CD1c-positive myeloid dendritic cell (primary cell): Measurements from ENCODE around the gene DLEC1.

ENCODE experiments used
- DNase-seq: peaks from one replicate; pipeline ENCODE4 v3.0.0-alpha.2; 2016; ENCODE audit errors: extremely low spot score

Gene DLEC1, protein sequence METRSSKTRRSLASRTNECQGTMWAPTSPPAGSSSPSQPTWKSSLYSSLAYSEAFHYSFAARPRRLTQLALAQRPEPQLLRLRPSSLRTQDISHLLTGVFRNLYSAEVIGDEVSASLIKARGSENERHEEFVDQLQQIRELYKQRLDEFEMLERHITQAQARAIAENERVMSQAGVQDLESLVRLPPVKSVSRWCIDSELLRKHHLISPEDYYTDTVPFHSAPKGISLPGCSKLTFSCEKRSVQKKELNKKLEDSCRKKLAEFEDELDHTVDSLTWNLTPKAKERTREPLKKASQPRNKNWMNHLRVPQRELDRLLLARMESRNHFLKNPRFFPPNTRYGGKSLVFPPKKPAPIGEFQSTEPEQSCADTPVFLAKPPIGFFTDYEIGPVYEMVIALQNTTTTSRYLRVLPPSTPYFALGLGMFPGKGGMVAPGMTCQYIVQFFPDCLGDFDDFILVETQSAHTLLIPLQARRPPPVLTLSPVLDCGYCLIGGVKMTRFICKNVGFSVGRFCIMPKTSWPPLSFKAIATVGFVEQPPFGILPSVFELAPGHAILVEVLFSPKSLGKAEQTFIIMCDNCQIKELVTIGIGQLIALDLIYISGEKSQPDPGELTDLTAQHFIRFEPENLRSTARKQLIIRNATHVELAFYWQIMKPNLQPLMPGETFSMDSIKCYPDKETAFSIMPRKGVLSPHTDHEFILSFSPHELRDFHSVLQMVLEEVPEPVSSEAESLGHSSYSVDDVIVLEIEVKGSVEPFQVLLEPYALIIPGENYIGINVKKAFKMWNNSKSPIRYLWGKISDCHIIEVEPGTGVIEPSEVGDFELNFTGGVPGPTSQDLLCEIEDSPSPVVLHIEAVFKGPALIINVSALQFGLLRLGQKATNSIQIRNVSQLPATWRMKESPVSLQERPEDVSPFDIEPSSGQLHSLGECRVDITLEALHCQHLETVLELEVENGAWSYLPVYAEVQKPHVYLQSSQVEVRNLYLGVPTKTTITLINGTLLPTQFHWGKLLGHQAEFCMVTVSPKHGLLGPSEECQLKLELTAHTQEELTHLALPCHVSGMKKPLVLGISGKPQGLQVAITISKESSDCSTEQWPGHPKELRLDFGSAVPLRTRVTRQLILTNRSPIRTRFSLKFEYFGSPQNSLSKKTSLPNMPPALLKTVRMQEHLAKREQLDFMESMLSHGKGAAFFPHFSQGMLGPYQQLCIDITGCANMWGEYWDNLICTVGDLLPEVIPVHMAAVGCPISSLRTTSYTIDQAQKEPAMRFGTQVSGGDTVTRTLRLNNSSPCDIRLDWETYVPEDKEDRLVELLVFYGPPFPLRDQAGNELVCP (N-terminal part only)

GRCh38 chr3:38039101-38039898 lies at the start of gene DLEC1:
TSS of gene DLEC1 (plus strand) at chr3:38039208. CDS start at chr3:38039226, 18 bp downstream.
- peak; percentile 79 for DNase-seq

GRCh38 chr3:37989821-37990480 lies 49.1 kb upstream of the DLEC1 start:
- no peak for DNase-seq

- no peak for DNase-seq
These were observed 48.5 kb upstream of the DLEC1 start, which contains the start of gene VILL for GRCh38 chr3:37990527-37990926. TSS of gene VILL (plus strand) at chr3:37990786. CDS start at chr3:37993673, 2,887 bp downstream.

- no peak for DNase-seq
These were observed 47.9 kb upstream of the DLEC1 start for GRCh38 chr3:37991109-37991508.

DNA sequence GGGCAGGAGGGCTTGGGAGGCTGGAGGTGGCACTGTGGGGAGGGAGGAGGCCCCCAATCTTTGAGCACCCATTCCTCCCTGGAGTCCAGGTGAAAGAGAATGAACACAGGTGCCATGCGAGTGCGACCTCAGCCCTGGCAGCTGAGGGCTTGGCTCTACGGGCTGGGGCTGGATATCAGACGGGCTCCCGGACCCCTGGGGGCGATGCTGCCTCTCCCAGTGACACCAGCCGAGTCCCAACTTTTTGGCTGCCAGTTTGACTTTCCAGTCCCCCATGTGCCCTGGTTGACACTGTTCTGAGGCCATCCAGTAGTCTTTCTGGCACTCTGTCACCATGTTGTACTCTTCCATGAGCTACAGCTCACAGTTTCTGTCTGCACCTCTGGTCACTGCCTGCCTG lies 47.2 kb upstream of the DLEC1 start:
- no peak for DNase-seq

DNA sequence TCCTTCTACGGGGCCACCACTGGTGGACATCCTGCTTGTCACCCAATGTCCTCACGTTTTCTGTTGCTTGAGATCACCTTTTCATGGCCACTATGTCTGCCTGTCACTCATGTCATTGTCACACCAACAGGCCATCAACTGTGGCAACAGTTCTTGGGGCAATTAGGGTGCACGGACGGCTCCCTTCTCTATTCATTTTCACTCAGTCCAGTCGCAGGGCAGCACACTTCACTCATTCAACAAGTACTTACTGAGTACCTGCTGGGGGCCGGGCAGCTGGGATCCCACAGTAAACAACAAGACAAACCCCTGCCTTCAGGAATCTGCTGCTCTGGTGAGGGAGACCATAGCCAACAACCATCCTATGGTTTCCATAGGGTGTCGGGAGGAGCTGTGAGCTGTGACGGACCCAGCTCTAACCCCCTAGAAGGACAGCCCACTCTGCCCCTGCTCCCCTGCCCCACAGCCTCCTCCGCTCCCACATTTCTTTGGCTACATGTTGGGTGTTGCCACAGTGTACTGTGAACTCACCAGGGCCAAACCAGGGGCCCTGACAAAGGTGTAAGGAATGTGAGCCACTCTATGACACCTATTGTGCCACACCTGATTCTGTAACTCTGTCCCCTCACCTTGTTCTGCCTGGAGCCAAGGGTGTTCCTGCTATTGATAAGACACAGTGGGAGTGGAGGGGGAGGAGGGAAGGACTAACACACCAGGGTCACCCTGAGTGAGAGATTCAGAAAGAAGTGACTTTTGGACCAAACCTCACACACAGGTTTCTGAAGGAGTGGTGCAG lies 46.5 kb upstream of the DLEC1 start:
- DNase-seq, result no peak

DNA sequence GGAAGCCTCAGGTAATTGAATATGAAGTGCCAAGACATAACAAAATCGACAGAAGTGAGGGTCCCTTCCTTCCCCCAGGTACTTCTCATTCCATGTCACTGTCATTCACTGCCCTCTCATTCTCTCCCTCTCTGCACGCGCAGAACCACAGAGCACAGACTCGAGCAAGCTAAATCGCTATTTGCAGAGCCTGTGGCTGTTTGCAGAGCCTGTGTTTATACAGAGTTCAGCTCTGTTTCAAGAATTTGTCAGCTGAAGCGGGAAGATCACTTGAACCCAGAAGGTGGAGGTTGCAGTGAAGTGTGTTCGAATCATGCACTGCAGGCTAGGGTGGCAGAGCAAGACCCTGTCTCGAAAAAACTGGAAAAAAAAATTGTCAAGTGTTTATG lies 45.9 kb upstream of the DLEC1 start:
- no peak for DNase-seq

DNA sequence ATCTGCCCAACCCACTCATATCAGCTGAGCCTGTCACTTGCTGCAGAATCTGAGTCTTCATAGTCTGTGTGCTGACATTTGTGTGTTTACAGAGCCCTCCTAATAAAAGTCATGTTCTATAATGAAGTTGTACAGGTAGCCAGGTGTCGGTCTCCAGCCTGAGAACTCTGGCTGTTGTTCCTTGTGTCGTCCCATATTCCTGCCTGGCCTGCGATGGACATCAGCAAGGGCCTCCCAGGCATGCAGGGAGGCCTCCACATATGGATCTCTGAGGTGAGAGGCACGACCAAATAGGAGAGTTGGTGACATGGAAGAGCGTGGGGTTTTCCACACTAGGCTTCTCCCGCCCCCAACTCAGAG lies 45.6 kb upstream of the DLEC1 start:
- no peak for DNase-seq

GRCh38 chr3:37993820-37994638 lies 45.0 kb upstream of the DLEC1 start:
- peak; percentile 90 for DNase-seq

- DNase-seq, result no peak
These were observed 44.4 kb upstream of the DLEC1 start for GRCh38 chr3:37994639-37994972.

DNA sequence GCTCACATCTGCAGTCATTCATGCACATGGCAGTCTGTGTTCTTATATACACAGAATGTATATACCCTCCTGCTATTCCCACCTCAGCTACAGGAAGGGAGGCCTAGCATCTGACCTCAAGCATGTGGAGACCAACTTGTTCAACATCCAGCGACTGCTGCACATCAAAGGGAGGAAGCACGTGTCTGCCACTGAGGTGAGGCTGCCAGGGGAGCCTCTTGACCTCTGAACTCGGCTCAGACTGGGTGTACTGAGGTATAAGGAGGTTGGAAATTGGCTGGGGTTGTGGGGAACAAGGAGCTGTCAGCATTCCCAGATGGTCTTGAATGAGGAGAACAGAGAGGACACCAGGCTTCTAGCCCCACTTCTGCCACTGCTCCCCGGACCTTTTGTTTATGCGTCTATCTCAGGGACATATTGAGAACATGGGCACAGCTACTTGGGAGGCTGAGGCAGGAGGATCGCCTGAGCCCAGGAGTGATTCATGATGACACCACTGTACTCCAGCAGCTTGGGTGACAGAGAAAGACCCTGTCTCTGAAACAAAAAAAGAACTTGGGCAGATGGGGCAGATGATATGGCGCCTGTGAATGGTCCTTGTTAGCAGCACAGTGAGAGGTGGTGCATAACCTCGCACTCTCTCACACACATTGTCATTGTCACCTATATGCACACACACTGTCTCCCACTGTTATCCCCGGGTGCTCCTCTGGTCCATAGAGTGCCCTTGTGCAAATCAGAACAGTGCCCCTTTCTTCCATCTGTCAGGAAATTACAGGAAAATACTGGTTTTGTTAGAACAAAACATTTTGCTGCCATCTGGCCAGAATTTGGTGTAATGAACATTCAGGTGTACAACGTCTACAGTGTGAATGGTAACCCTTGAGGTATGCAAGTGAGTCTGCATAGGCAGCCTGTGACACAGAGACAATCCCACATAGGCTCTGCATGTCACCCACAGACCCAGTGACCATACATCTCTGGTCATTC lies 43.1 kb upstream of the DLEC1 start:
- no peak for DNase-seq

DNA sequence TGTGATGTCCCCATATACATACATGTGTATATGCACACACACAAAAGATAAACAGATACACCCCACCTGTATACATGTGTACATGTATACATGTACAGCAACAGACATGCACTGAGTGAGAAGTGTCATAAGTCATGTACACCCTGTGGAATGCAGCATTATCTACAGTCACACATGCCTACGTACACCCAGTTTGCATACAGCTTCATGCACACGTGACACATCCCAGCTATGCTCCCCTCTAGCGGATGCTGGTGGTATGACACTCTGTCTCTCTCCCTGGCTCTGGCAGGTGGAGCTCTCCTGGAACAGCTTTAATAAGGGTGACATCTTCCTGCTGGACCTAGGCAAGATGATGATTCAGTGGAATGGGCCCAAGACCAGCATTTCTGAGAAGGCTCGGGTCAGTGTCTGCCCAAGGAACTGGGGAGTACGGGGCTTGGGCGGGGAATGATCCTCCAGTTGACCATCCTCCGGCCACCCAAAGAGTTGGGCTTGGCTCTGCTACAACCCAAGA lies 42.2 kb upstream of the DLEC1 start:
- DNase-seq, result peak; percentile 82

- DNase-seq, result no peak
These were observed 41.7 kb upstream of the DLEC1 start for GRCh38 chr3:37997342-37997741.

DNA sequence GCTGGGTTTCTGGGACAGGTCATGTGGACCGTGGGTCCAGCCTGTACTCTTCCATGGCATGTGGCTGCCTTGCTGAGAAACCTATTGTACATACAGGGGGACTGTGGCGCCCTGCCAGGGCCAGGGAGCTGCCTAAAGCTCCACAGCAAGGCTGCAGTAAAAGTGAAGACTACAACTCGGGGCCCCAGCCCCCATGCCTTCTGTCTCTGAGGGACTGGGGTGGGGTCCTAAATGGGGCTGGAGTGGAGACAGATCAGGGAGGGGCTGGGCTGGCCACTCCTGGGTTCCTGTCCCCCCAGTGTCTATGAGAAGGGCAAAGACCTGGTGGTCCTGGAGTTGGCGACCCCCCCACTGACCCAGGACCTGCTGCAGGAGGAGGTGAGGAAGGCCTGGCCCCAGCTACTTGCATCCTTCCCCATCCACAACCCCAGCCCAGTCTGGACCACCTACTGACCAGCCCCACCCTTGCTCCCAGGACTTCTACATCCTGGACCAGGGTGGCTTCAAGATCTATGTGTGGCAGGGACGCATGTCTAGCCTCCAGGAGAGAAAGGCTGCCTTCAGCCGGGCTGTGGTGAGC lies 41.1 kb upstream of the DLEC1 start:
- DNase-seq, result no peak

- no peak for DNase-seq
These were observed 39.2 kb upstream of the DLEC1 start for GRCh38 chr3:37999836-38000235.

DNA sequence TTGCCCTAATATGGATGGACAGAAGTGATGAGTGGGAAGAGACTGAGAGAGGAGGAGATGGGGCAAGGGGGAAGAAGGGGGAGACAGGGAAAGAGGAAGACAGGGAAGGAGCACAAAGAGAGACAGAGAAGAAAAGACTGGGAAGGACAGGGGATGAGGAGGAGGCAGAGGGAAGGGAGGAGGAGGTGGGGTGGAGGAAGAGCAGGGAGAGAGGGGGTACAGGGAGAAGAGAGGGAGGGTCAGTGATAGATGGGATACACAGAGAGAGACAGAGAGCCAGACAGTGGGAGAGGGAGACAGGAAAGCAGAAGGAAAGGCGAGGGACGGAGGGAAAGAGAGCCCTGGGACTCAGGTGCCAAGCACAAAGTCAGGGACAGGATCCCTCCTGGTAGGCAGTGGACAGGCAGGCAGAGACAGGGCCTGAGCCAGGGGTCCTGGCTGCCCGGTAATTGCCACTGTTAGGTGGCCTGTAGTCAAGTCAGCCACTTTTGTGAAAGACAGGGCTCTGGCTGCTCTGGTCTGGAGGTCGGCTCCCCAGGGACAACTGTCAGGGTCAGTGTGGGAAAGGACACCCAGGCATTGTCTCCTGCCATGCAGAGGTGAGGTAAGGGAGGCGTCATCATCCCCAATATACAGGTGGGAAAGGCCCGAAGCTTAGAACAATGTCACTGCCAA lies 38.6 kb upstream of the DLEC1 start:
- DNase-seq, result no peak
